ENCODE results near the gene STC2. TPM values are rescaled to one million over a fixed set of nuclear protein-coding genes. Genes with fewer than 3 reads are reported as not detected.

Gene STC2
- total and polyA plus RNA-seq, 2 donors = 0.48 to 0.80 TPM

- H3K4me1 ChIP-seq (ENCODE audit: control insufficient read depth in 2 of 2, insufficient read depth in 2 of 2, low read length in 2 of 2) = no peaks in the 10 kb centered on the region
- DNase-seq (ENCODE audit: low read depth in 6 of 9, low spot score in 9 of 9) = no peak
- no peak overlapping the region for H3K27ac ChIP-seq (ENCODE audit: low read depth in 1 of 2, low read length in 1 of 2)
- no peak overlapping the region for H3K4me3 ChIP-seq (ENCODE audit: low read length in 2 of 2)
- H3K9me3 ChIP-seq (ENCODE audit: control insufficient read depth in 2 of 2, insufficient read depth in 1 of 2, low read length in 1 of 2) = no peaks in the 10 kb centered on the region
- WGBS = 57% methylated on average over 17 of the region's 17 CpGs
- H3K27me3 ChIP-seq (ENCODE audit: control insufficient read depth in 2 of 2, insufficient read depth in 1 of 2, low read length in 1 of 2) = peaks cover 0 to 28% of the 10 kb centered on the region in 2 donors
- H3K36me3 ChIP-seq (ENCODE audit: control insufficient read depth in 2 of 2, insufficient read depth in 2 of 2, low read length in 1 of 2) = no peaks in the 10 kb centered on the region
Observed at GRCh38 chr5:173301695-173302545, 26.3 kb downstream of the STC2 start.

DNA sequence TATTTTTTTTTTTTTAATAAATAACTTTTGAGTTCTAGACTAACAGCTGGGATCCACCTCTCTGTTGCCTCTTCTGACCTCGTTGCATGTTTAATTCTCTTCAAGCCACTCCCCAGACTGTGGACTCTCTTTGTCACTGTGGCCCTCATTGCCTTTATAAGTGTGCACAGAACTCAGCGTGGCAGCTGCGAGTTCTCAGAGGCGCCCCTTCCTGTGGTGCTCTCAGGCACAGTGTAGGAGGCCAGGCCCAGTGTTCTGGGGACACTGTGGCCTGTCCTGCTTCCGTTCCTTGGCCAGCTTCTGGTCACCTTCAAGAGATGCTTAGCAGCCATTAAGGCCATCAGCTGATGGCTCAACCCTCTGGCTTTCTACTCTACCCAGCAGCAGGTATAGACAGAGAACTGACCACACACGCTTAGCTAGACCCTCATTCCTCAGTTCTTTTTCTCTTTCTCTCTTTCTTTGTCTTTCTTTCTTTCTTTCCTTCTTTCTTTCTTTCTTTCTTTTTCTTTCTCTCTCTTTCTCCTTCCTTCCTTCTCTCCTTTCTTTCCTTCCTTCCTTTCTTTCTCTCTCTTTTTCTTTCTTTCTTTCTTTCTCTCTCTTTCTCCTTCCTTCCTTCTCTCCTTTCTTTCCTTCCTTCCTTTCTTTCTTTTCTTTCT is 27.7 kb downstream of the STC2 start:
- Histone ChIP-seq H3K4me1 (ENCODE audit: control insufficient read depth in 2 of 2, insufficient read depth in 2 of 2, low read length in 2 of 2) (no peaks in the 10 kb centered on the region), H3K9me3 (ENCODE audit: control insufficient read depth in 2 of 2, insufficient read depth in 1 of 2, low read length in 1 of 2) (no peaks in the 10 kb centered on the region), H3K27ac (ENCODE audit: low read depth in 1 of 2, low read length in 1 of 2) (no peak overlapping the region), H3K36me3 (ENCODE audit: control insufficient read depth in 2 of 2, insufficient read depth in 2 of 2, low read length in 1 of 2) (no peaks in the 10 kb centered on the region), H3K4me3 (ENCODE audit: low read length in 2 of 2) (no peak overlapping the region), H3K27me3 (ENCODE audit: control insufficient read depth in 2 of 2, insufficient read depth in 1 of 2, low read length in 1 of 2) (peaks cover 0 to 31% of the 10 kb centered on the region in 2 donors)
- 90% methylated on average over 6 of the region's 6 CpGs for WGBS
- DNase-seq (ENCODE audit: low read depth in 6 of 9, low spot score in 9 of 9) = no peak

GRCh38 chr5:173299820-173300219 is 28.4 kb downstream of the STC2 start:
- Histone ChIP-seq H3K9me3 (ENCODE audit: control insufficient read depth in 2 of 2, insufficient read depth in 1 of 2, low read length in 1 of 2) (no peaks in the 10 kb centered on the region), H3K4me3 (ENCODE audit: low read length in 2 of 2) (no peak overlapping the region), H3K27me3 (ENCODE audit: control insufficient read depth in 2 of 2, insufficient read depth in 1 of 2, low read length in 1 of 2) (peaks cover 0 to 34% of the 10 kb centered on the region in 2 donors), H3K27ac (ENCODE audit: low read depth in 1 of 2, low read length in 1 of 2) (no peak overlapping the region), H3K4me1 (ENCODE audit: control insufficient read depth in 2 of 2, insufficient read depth in 2 of 2, low read length in 2 of 2) (no peaks in the 10 kb centered on the region), H3K36me3 (ENCODE audit: control insufficient read depth in 2 of 2, insufficient read depth in 2 of 2, low read length in 1 of 2) (no peaks in the 10 kb centered on the region)
- 97% methylated on average over 7 of the region's 7 CpGs for WGBS
- no peak for DNase-seq (ENCODE audit: low read depth in 6 of 9, low spot score in 9 of 9)

DNA sequence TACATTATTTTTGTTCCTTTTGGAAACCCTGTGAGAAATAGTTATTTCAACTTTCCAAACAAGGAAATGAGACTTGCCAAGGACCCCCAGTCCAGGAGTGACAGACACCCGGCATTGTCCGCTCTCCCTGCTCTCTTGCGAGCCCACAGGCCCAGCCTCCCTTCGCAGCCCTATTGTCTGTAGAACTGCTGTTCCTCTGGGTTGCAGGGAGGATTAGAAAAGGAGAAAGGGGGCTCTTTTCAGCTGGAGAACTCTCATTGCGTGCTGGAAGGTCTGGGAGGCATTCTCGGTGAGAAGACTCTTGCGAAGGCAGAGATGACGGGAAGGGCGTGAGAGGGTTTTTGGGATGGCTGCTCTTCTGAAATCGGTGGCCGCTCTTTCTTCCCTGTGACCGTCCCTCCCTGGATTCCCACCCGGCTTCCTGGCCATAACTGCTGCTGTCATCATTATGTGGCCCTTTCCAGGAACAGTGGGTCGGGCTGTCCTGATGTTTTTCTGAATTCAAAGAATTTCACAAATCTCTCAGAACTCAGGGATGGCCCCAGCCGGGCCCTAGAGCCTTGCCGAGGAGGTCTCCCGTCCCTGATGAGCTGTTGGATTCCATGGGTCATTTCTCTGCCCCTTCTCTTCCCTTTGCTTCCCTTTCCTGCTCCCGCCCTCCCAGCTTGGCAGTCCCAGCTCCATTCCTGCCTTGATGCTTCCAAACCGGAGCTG is 29.8 kb downstream of the STC2 start:
- Histone ChIP-seq H3K4me1 (ENCODE audit: control insufficient read depth in 2 of 2, insufficient read depth in 2 of 2, low read length in 2 of 2) (peaks cover 0 to 3% of the 10 kb centered on the region in 2 donors), H3K36me3 (ENCODE audit: control insufficient read depth in 2 of 2, insufficient read depth in 2 of 2, low read length in 1 of 2) (no peaks in the 10 kb centered on the region), H3K4me3 (ENCODE audit: low read length in 2 of 2) (no peak overlapping the region), H3K9me3 (ENCODE audit: control insufficient read depth in 2 of 2, insufficient read depth in 1 of 2, low read length in 1 of 2) (no peaks in the 10 kb centered on the region), H3K27me3 (ENCODE audit: control insufficient read depth in 2 of 2, insufficient read depth in 1 of 2, low read length in 1 of 2) (peaks cover 0 to 41% of the 10 kb centered on the region in 2 donors), H3K27ac (ENCODE audit: low read depth in 1 of 2, low read length in 1 of 2) (no peak overlapping the region)
- no peak for DNase-seq (ENCODE audit: low read depth in 6 of 9, low spot score in 9 of 9)
- WGBS = 66% methylated on average over 19 of the region's 19 CpGs

DNA sequence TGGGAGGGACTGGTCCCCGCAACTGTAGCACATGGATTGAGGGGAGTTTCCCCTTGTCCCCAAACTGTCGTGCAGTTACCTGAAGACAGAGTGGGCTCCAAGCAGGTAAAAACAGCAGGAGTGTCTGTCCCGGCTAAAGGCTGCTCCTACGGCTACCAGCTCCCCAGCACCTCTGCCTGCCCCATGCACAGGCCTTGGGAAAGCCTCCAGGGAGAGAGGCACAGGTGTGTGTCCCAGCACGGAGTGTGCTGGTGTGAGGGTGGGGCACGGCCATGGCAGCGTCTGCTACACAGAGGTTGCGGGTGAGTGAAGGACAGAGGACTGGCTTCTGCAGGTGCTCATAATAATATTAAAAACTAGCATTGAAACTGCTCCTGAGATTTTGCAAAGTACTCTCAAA is 30.4 kb downstream of the STC2 start:
- DNase-seq (ENCODE audit: low read depth in 6 of 9, low spot score in 9 of 9) = no peak
- H3K27me3 ChIP-seq (ENCODE audit: control insufficient read depth in 2 of 2, insufficient read depth in 1 of 2, low read length in 1 of 2) = peaks cover 0 to 45% of the 10 kb centered on the region in 2 donors

GRCh38 chr5:173296737-173297676 is 31.2 kb downstream of the STC2 start:
- DNase-seq (ENCODE audit: low read depth in 6 of 9, low spot score in 9 of 9) = no peak
- H3K4me1 ChIP-seq (ENCODE audit: control insufficient read depth in 2 of 2, insufficient read depth in 2 of 2, low read length in 2 of 2) = peaks cover 0 to 3% of the 10 kb centered on the region in 2 donors
- H3K27me3 ChIP-seq (ENCODE audit: control insufficient read depth in 2 of 2, insufficient read depth in 1 of 2, low read length in 1 of 2) = peaks cover 0 to 42% of the 10 kb centered on the region in 2 donors
- H3K9me3 ChIP-seq (ENCODE audit: control insufficient read depth in 2 of 2, insufficient read depth in 1 of 2, low read length in 1 of 2) = no peaks in the 10 kb centered on the region
- no peak overlapping the region for H3K4me3 ChIP-seq (ENCODE audit: low read length in 2 of 2)
- WGBS = 85% methylated on average over 25 of the region's 25 CpGs
- no peaks in the 10 kb centered on the region for H3K36me3 ChIP-seq (ENCODE audit: control insufficient read depth in 2 of 2, insufficient read depth in 2 of 2, low read length in 1 of 2)
- no peak overlapping the region for H3K27ac ChIP-seq (ENCODE audit: low read depth in 1 of 2, low read length in 1 of 2)

More for the DNA sequence above, 30.4 kb downstream of the STC2 start:
- Histone ChIP-seq H3K4me1 (ENCODE audit: control insufficient read depth in 2 of 2, insufficient read depth in 2 of 2, low read length in 2 of 2) (peaks cover 0 to 3% of the 10 kb centered on the region in 2 donors), H3K9me3 (ENCODE audit: control insufficient read depth in 2 of 2, insufficient read depth in 1 of 2, low read length in 1 of 2) (no peaks in the 10 kb centered on the region), H3K27ac (ENCODE audit: low read depth in 1 of 2, low read length in 1 of 2) (no peak overlapping the region), H3K4me3 (ENCODE audit: low read length in 2 of 2) (no peak overlapping the region), H3K36me3 (ENCODE audit: control insufficient read depth in 2 of 2, insufficient read depth in 2 of 2, low read length in 1 of 2) (no peaks in the 10 kb centered on the region)
- 81% methylated on average over 8 of the region's 8 CpGs for WGBS

DNA sequence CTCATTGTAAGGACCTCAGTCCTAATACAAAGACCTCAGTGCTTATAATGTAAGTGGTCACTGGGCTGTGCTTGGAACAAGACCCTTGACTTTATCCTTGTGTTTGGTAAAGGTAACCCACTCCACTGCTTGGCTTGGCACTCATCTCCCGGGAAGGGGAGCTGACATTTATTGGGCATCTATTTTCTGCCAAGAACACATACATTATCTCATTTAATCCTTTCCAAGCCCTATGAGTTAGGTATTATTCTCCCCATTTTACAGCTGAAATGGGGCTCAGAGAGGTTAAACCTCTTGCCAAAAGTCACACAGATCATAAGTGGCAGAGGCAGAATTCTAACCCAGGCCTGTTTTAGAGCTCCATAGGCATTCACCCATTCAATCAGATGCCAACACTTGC is 32.4 kb downstream of the STC2 start:
- Histone ChIP-seq H3K4me3 (ENCODE audit: low read length in 2 of 2) (no peak overlapping the region), H3K36me3 (ENCODE audit: control insufficient read depth in 2 of 2, insufficient read depth in 2 of 2, low read length in 1 of 2) (no peaks in the 10 kb centered on the region), H3K27me3 (ENCODE audit: control insufficient read depth in 2 of 2, insufficient read depth in 1 of 2, low read length in 1 of 2) (peaks cover 0 to 45% of the 10 kb centered on the region in 2 donors), H3K9me3 (ENCODE audit: control insufficient read depth in 2 of 2, insufficient read depth in 1 of 2, low read length in 1 of 2) (no peaks in the 10 kb centered on the region), H3K4me1 (ENCODE audit: control insufficient read depth in 2 of 2, insufficient read depth in 2 of 2, low read length in 2 of 2) (peaks cover 0 to 3% of the 10 kb centered on the region in 2 donors), H3K27ac (ENCODE audit: low read depth in 1 of 2, low read length in 1 of 2) (no peak overlapping the region)
- no peak for DNase-seq (ENCODE audit: low read depth in 6 of 9, low spot score in 9 of 9)
- WGBS = 92% methylated on average over 1 of the region's 1 CpG

GRCh38 chr5:173294673-173295320 is 33.4 kb downstream of the STC2 start:
- Histone ChIP-seq H3K4me3 (ENCODE audit: low read length in 2 of 2) (no peak overlapping the region), H3K4me1 (ENCODE audit: control insufficient read depth in 2 of 2, insufficient read depth in 2 of 2, low read length in 2 of 2) (peaks cover 0 to 3% of the 10 kb centered on the region in 2 donors), H3K27ac (ENCODE audit: low read depth in 1 of 2, low read length in 1 of 2) (no peak overlapping the region), H3K36me3 (ENCODE audit: control insufficient read depth in 2 of 2, insufficient read depth in 2 of 2, low read length in 1 of 2) (no peaks in the 10 kb centered on the region), H3K9me3 (ENCODE audit: control insufficient read depth in 2 of 2, insufficient read depth in 1 of 2, low read length in 1 of 2) (no peaks in the 10 kb centered on the region), H3K27me3 (ENCODE audit: control insufficient read depth in 2 of 2, insufficient read depth in 1 of 2, low read length in 1 of 2) (peaks cover 0 to 55% of the 10 kb centered on the region in 2 donors)
- WGBS = 36% methylated on average over 10 of the region's 10 CpGs
- no peak for DNase-seq (ENCODE audit: low read depth in 6 of 9, low spot score in 9 of 9)
